Activated CD4-positive, alpha-beta T cell treated with anti-CD3 and anti-CD28 coated beads for 24 hours (primary cell): Measurements from ENCODE around the gene TLE1.

Experiments
- DNase-seq, 2 donors: peaks; one replicate each; pipeline ENCODE4 v3.0.0-alpha.2; 2020; ENCODE audit warnings: low read depth in 2 of 2

TLE1 gene

GRCh38 chr9:81578606-81579005 is 110.7 kb downstream of the TLE1 start:
- no peak for DNase-seq

GRCh38 chr9:81575956-81576355 is 113.4 kb downstream of the TLE1 start:
- DNase-seq: no peak

GRCh38 chr9:81574405-81574804 is 114.9 kb downstream of the TLE1 start:
- no peak for DNase-seq

- no peak for DNase-seq
Measured at GRCh38 chr9:81573415-81574321, 115.7 kb downstream of the TLE1 start.

GRCh38 chr9:81570083-81570482 is 119.3 kb downstream of the TLE1 start:
- DNase-seq: no peak

- no peak for DNase-seq
Measured at GRCh38 chr9:81566074-81566698, 123.2 kb downstream of the TLE1 start.

- no peak for DNase-seq
Measured at GRCh38 chr9:81565609-81566008, 123.7 kb downstream of the TLE1 start.

- DNase-seq: no peak
Measured at GRCh38 chr9:81565144-81565543, 124.2 kb downstream of the TLE1 start.

GRCh38 chr9:81564632-81565031 is 124.7 kb downstream of the TLE1 start:
- DNase-seq: no peak

- DNase-seq: no peak
Measured at GRCh38 chr9:81563739-81564138, 125.6 kb downstream of the TLE1 start.

- DNase-seq: no peak
Measured at GRCh38 chr9:81563020-81563407, 126.3 kb downstream of the TLE1 start.

GRCh38 chr9:81562231-81563019 is 126.9 kb downstream of the TLE1 start:
- no peak for DNase-seq

GRCh38 chr9:81560851-81561732 is 128.3 kb downstream of the TLE1 start:
- DNase-seq: no peak

- DNase-seq: no peak
Measured at GRCh38 chr9:81559709-81560108, 129.6 kb downstream of the TLE1 start.

GRCh38 chr9:81559197-81559596 is 130.2 kb downstream of the TLE1 start:
- no peak for DNase-seq

- DNase-seq: no peak
Measured at GRCh38 chr9:81558091-81558830, 131.1 kb downstream of the TLE1 start.

GRCh38 chr9:81557452-81558090 is 131.8 kb downstream of the TLE1 start:
- no peak for DNase-seq

GRCh38 chr9:81556923-81557322 is 132.4 kb downstream of the TLE1 start:
- no peak for DNase-seq

GRCh38 chr9:81552581-81552991 is 136.8 kb downstream of the TLE1 start:
- DNase-seq: no peak

GRCh38 chr9:81550207-81550583 is 139.2 kb downstream of the TLE1 start:
- DNase-seq: no peak
